ENCODE data around the gene TCP11L2.
"Not testable (repeated sequence)": the region's sequence is repeated elsewhere in the genome, so short reads cannot be mapped to it uniquely, and the experiment has no call there.

TCP11L2 gene

GRCh38 chr12:106284358-106285105 lies 18.0 kb upstream of the TCP11L2 start:
- no peak for DNase-seq

- DNase-seq, result no peak
These were observed 16.6 kb upstream of the TCP11L2 start for GRCh38 chr12:106285982-106286381.

GRCh38 chr12:106286576-106287162 lies 15.9 kb upstream of the TCP11L2 start:
- DNase-seq, result not testable (repeated sequence)

- DNase-seq, result no peak
These were observed 15.2 kb upstream of the TCP11L2 start for GRCh38 chr12:106287364-106287763.

- DNase-seq, result no peak
These were observed 14.4 kb upstream of the TCP11L2 start for GRCh38 chr12:106288101-106288493.

- DNase-seq, result no peak
These were observed 13.9 kb upstream of the TCP11L2 start for GRCh38 chr12:106288494-106289195.

- no peak for DNase-seq
These were observed 13.3 kb upstream of the TCP11L2 start for GRCh38 chr12:106289196-106289681.

GRCh38 chr12:106290666-106291065 lies 11.9 kb upstream of the TCP11L2 start:
- DNase-seq, result no peak

- DNase-seq, result no peak
These were observed 11.2 kb upstream of the TCP11L2 start for GRCh38 chr12:106291342-106291741.

- DNase-seq, result no peak
These were observed 10.2 kb upstream of the TCP11L2 start for GRCh38 chr12:106292339-106292738.

- no peak for DNase-seq
These were observed 6.2 kb upstream of the TCP11L2 start for GRCh38 chr12:106296179-106296877.

- no peak for DNase-seq
These were observed 5.5 kb upstream of the TCP11L2 start for GRCh38 chr12:106297075-106297474.

GRCh38 chr12:106297681-106298080 lies 4.9 kb upstream of the TCP11L2 start:
- no peak for DNase-seq

GRCh38 chr12:106299202-106299774 lies 3.2 kb upstream of the TCP11L2 start:
- DNase-seq, result peak in 6 of 56 donors; percentile 0 to 17 (median 6)

GRCh38 chr12:106300761-106301160 lies 1.8 kb upstream of the TCP11L2 start:
- no peak for DNase-seq

GRCh38 chr12:106301241-106301610 lies 1.3 kb upstream of the TCP11L2 start:
- no peak for DNase-seq

- DNase-seq, result peak in 38 of 56 donors; percentile 8 to 80 (median 50)
These were observed 767 bp upstream of the TCP11L2 start for GRCh38 chr12:106301611-106302321.

GRCh38 chr12:106303202-106303820 lies 778 bp downstream of the TCP11L2 start:
- peak; percentile 1 to 80 (median 58) for DNase-seq

GRCh38 chr12:106304001-106304421 lies 1.5 kb downstream of the TCP11L2 start:
- peak in 44 of 56 donors; percentile 2 to 84 (median 36) for DNase-seq

- no peak for DNase-seq
These were observed 2.3 kb downstream of the TCP11L2 start for GRCh38 chr12:106304797-106305196.
